ENCODE data around the gene TNNC2. TPM values are rescaled to one million over a fixed set of nuclear protein-coding genes. Genes with fewer than 3 reads are reported as not detected.

The TNNC2 gene
- total RNA-seq, 1 donor from 2014 or later = not detected

DNA sequence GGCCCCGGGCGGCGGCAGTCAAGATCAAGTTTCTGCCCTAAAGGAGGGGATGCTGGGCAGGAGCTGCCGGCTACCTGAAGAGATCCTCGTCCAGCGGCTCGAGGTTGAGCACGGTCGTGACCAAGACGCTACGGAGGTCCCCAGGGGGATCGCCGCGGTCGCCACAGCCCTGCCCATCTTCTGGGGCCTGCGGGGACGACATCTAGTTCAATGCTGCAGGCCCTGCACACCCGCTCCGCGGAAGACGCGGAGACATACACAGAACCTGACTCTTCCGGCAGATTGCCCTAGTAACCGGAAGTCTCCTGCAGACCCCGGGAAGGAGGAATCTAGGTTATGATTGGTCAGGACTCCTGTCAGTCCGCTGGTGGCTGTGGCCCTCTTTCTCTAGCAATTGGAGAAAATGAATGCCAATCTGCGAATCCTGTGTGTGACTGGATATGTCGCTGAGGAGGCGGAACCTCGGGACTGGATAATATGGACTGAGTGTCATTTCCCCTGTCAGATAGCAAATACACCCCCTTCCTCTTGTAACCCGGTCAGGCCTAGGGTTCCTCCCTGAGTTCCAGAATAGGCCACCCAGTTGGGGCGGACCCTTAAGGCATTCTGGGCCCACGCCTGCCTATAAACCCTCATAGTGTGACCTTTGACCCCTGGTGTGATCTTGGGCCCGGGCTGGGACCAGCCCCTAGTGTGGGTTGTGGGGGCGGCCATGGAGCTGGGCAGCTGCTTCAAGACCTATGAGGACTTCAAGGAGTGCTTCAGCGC lies 30.2 kb upstream of the TNNC2 start, which contains the start of the genes ACOT8 and ZSWIM3:
TSS of gene ACOT8 (minus strand) at position 279 of the 768 bp plus-strand sequence. CDS start at position 202, 77 bp downstream.
TSS of gene ZSWIM3 (plus strand) at position 501 of the 768 bp plus-strand sequence. CDS start at position 713, 212 bp downstream.
- Mint-ChIP-seq H3K36me3 (ENCODE audit: low read depth, unreplicated experiment) (peaks cover 6% of the 10 kb centered on the region), H3K27me3 (ENCODE audit: unreplicated experiment) (peaks cover 7% of the 10 kb centered on the region), H3K4me1 (ENCODE audit: unreplicated experiment) (peaks cover 18% of the 10 kb centered on the region), H3K9me3 (ENCODE audit: unreplicated experiment) (no peaks in the 10 kb centered on the region), H3K27ac (ENCODE audit: unreplicated experiment) (peak within 1 kb of the TSS; percentile 95), H3K4me3 (ENCODE audit: unreplicated experiment) (peak within 1 kb of the TSS; percentile 95)
- peak; percentile 94 for DNase-seq (ENCODE audit: low spot score)
- TF ChIP-seq, protein P1, sequence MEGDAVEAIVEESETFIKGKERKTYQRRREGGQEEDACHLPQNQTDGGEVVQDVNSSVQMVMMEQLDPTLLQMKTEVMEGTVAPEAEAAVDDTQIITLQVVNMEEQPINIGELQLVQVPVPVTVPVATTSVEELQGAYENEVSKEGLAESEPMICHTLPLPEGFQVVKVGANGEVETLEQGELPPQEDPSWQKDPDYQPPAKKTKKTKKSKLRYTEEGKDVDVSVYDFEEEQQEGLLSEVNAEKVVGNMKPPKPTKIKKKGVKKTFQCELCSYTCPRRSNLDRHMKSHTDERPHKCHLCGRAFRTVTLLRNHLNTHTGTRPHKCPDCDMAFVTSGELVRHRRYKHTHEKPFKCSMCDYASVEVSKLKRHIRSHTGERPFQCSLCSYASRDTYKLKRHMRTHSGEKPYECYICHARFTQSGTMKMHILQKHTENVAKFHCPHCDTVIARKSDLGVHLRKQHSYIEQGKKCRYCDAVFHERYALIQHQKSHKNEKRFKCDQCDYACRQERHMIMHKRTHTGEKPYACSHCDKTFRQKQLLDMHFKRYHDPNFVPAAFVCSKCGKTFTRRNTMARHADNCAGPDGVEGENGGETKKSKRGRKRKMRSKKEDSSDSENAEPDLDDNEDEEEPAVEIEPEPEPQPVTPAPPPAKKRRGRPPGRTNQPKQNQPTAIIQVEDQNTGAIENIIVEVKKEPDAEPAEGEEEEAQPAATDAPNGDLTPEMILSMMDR (IDR thresholded peaks at IDR 0.05; ENCODE audit: unreplicated experiment) = no peak

DNA sequence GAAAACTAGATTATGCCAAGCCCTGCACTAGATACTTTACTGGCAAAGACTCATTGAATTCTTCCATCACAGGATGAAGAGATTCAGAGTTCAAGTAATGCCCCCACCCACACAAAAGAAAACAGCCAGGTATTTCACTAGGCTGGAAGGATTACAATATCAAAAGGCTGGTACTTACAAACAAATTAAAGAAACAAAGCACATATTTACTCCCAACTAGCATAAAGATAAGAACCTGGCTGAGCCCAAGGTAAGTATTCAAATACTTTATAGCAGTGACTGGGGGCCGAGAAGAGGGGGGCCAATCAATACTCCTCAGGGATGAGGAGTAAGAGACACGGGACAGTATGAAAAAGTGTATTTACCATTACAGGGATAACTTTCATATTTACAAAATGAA lies 26.4 kb upstream of the TNNC2 start:
- H3K9me3 Mint-ChIP-seq (ENCODE audit: unreplicated experiment) = no peaks in the 10 kb centered on the region
- peaks cover 15% of the 10 kb centered on the region for H3K4me1 Mint-ChIP-seq (ENCODE audit: unreplicated experiment)
- TF ChIP-seq, protein P1 (IDR thresholded peaks at IDR 0.05; ENCODE audit: unreplicated experiment) = no peak
- H3K27me3 Mint-ChIP-seq (ENCODE audit: unreplicated experiment) = peaks cover 7% of the 10 kb centered on the region
- DNase-seq (ENCODE audit: low spot score) = no peak
- H3K4me3 Mint-ChIP-seq (ENCODE audit: unreplicated experiment) = no peak overlapping the region
- no peak overlapping the region for H3K27ac Mint-ChIP-seq (ENCODE audit: unreplicated experiment)
- peaks cover 30% of the 10 kb centered on the region for H3K36me3 Mint-ChIP-seq (ENCODE audit: low read depth, unreplicated experiment)

DNA sequence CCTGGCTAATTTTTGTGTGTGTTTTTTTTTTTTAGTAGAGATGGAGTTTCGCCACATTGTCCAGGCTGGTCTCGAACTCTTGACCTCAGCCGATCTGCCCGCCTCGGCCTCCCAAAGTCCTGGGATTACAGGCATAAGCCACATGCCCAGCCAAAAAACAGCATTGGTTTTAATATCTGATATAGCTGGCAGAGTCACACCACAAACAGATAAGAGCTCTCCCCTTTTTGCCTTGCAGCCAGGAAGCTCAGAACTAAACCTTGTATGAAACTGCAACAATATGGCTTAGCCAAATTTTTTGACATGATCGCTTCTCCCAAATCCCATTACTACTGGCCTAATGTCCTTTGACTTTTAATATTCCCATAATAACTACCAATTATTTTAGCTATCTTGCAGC lies 25.2 kb upstream of the TNNC2 start:
- Mint-ChIP-seq H3K36me3 (ENCODE audit: low read depth, unreplicated experiment) (peaks cover 32% of the 10 kb centered on the region), H3K4me3 (ENCODE audit: unreplicated experiment) (no peak overlapping the region), H3K9me3 (ENCODE audit: unreplicated experiment) (no peaks in the 10 kb centered on the region), H3K4me1 (ENCODE audit: unreplicated experiment) (peaks cover 10% of the 10 kb centered on the region), H3K27ac (ENCODE audit: unreplicated experiment) (no peak overlapping the region), H3K27me3 (ENCODE audit: unreplicated experiment) (peaks cover 4% of the 10 kb centered on the region)
- TF ChIP-seq, protein P1 (IDR thresholded peaks at IDR 0.05; ENCODE audit: unreplicated experiment) = no peak
- DNase-seq (ENCODE audit: low spot score) = no peak

DNA sequence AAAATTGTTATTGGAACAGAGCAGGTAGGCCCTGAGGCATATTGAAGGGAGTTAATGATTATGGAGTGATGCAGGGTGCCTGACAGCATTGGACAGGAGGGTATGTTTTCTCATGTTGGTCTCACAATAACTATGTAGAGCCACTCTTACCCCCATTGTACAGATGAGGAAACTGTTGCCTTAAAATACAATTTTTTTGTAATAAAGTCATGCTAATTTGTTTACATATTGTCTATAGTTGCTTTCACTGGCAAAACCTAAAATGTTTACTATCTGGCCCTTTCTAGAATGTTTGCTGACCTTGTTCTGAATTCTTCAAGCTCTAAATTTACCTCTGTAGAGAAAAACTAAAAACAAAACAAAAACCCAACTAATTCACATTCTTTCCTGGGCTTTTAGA lies 24.4 kb upstream of the TNNC2 start:
- Mint-ChIP-seq H3K9me3 (ENCODE audit: unreplicated experiment) (no peaks in the 10 kb centered on the region), H3K4me3 (ENCODE audit: unreplicated experiment) (no peak overlapping the region), H3K36me3 (ENCODE audit: low read depth, unreplicated experiment) (peaks cover 32% of the 10 kb centered on the region), H3K27ac (ENCODE audit: unreplicated experiment) (no peak overlapping the region), H3K27me3 (ENCODE audit: unreplicated experiment) (peaks cover 4% of the 10 kb centered on the region), H3K4me1 (ENCODE audit: unreplicated experiment) (peaks cover 6% of the 10 kb centered on the region)
- DNase-seq (ENCODE audit: low spot score) = no peak
- TF ChIP-seq, protein P1 (IDR thresholded peaks at IDR 0.05; ENCODE audit: unreplicated experiment) = no peak

DNA sequence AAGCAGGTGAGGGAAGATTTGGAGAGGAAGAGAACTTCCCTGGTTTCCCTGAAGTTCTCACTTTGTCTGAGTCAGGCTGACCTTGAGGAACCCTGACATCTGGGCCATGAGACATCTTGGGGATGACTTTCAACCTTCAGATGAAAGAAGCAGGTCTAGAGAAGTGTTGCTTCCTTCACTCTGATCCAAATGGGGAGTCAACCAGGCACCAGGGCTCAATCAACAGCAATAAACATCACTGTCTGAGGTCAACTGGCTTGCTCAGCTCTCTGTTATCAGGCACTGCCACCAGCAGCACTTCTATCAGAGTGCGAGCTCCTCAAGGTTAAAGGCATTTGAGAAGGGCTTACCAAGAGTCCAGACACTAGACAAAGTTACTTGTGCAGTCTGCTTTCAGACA lies 23.8 kb upstream of the TNNC2 start:
- Mint-ChIP-seq H3K36me3 (ENCODE audit: low read depth, unreplicated experiment) (peaks cover 32% of the 10 kb centered on the region), H3K9me3 (ENCODE audit: unreplicated experiment) (no peaks in the 10 kb centered on the region), H3K27ac (ENCODE audit: unreplicated experiment) (no peak overlapping the region), H3K4me3 (ENCODE audit: unreplicated experiment) (peak overlapping the region; percentile 40), H3K4me1 (ENCODE audit: unreplicated experiment) (peaks cover 3% of the 10 kb centered on the region), H3K27me3 (ENCODE audit: unreplicated experiment) (peaks cover 4% of the 10 kb centered on the region)
- TF ChIP-seq, protein P1 (IDR thresholded peaks at IDR 0.05; ENCODE audit: unreplicated experiment) = no peak
- DNase-seq (ENCODE audit: low spot score) = no peak

Measured in endothelial cell (in vitro differentiated cells).